Activated naive CD8-positive, alpha-beta T cell treated with anti-CD3 and anti-CD28 coated beads, Interleukin-2, amount 10 ng/mL, durations not matched to agents 7 days and 5 days (primary cell): ENCODE measurements around the gene MECP2. TPM values are rescaled to one million over a fixed set of nuclear protein-coding genes. Genes with fewer than 3 reads are reported as not detected.

Experiments
- ATAC-seq: fragments of 150-1000 bp; cut with Tn5 transposase; one replicate; pipeline ENCODE4 v1.10.0; 2021; ENCODE audit warnings: low read depth, moderate library complexity
- POLR2A ChIA-PET: fragments of 350-600 bp; sonication (Branson Sonifier 250); formaldehyde crosslinking; loops from one replicate; lab custom pipeline; 2021; ENCODE audit warnings: antibody characterized with exemption; lab: Charles Lee
- DNase-seq: peaks from one replicate; pipeline ENCODE4 v3.0.0; 2021
- H3K27ac Mint-ChIP-seq: one replicate; pipeline ENCODE4 v1.8.0; 2022; ENCODE audit warnings: mild to moderate bottlenecking, mixed read lengths
- H3K27me3 Mint-ChIP-seq: one replicate; pipeline ENCODE4 v1.8.0; 2022; ENCODE audit warnings: mild to moderate bottlenecking, moderate library complexity, mixed read lengths
- H3K36me3 Mint-ChIP-seq: one replicate; pipeline ENCODE4 v1.8.0; 2021; ENCODE audit warnings: mild to moderate bottlenecking, mixed read lengths
- H3K4me1 Mint-ChIP-seq: one replicate; pipeline ENCODE4 v1.8.0; 2021; ENCODE audit warnings: mixed read lengths
- H3K4me3 Mint-ChIP-seq: one replicate; pipeline ENCODE4 v1.8.0; 2022; ENCODE audit warnings: mild to moderate bottlenecking, moderate library complexity, mixed read lengths
- H3K9me3 Mint-ChIP-seq: one replicate; pipeline ENCODE4 v1.8.0; 2021; ENCODE audit warnings: mixed read lengths
- total RNA-seq, 2 experiments: library from RNA; stranded (reverse); gene quantifications; one replicate each; pipeline ENCODE4 v1.2.3, GENCODE V29; 2021

MECP2 gene
- total RNA-seq, 2 experiments from 2014 or later, result 81.9 to 82.8 TPM

DNA sequence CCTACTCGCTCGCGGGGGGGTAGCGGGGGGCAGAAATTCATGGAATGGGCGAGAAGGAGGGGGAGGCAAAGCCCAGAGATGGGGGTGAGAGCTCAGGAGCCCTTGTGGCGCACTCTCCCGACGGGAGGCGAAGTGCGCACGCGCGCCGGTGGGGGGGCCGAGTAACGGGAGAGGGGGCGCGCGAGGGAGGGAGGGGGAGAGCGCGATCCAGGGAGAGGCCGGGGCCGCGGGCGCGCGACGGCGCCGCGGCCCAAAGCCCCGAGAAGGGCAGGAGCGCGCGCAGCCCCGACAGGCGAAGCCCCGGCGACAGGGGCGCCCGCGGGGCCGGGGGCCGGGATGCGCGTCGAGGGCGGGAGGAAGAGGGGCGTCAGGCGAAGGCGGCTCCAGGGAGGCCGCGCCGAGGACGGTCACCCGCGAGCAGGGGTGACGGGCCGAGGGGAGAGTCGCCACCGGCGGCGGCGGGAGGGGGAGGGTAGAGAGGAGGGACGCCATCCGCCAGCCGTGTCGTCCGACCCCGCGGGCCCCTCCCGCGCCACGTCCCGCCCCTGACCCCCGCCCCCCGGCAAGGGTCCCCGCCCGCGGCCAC lies 421 bp downstream of the MECP2 start:
- H3K36me3 Mint-ChIP-seq, result no peaks in the 10 kb centered on the region
- H3K9me3 Mint-ChIP-seq, result no peaks in the 10 kb centered on the region
- POLR2A ChIA-PET, result interaction anchor here (1.0 kb wide), 3 partner anchors 27 to 214 kb away, joined by 3 to 5 read pairs (median 4); no protein-coding TSS in a partner anchor
- H3K4me1 Mint-ChIP-seq, result peaks cover 39% of the 10 kb centered on the region
- ATAC-seq, result peak; percentile 17
- H3K27me3 Mint-ChIP-seq, result peaks cover 6% of the 10 kb centered on the region
- H3K4me3 Mint-ChIP-seq, result peak overlapping the region; percentile 90
- peak; percentile 69 for DNase-seq
- H3K27ac Mint-ChIP-seq, result peak overlapping the region; percentile 91

DNA sequence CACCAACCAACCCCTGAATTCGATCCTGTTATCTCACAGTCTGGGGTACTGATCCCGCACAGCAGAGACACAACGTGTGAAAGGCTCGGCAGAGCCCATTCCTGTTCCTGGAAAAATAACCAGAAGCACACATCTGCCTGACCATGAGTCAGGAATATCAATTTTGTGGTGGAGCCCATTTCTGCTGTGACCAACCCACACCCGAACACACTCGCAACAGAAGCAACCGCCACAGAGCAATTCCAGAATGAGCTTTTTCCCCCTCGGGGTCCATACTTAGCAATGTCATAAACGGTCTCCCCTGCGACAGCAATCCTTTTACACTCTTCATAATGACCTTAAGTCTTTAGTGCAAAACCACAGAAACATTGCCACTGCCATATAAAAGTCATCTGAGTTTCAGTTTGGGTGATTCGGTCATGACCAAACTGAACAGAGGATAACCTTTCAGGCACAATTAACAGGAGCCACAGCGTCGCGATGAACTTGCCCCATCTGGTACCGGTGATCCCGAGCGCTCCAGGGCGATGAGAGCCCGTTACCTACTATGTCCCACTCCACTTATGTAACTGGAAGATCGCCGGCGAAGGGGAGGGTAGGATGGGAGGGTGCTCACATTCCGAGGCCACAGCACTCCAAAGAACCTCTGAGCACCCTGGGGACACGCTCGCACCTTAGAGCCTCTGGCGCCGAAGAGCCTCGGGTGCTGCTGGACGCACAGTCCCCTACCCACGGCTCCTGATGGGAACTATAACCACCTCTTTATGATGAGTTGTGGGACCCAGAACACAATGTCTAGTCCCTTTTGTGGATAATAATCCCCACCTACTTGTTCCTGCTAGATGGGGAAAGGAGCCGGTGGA lies 1.1 kb downstream of the MECP2 start:
- Mint-ChIP-seq H3K27me3 (peaks cover 4% of the 10 kb centered on the region), H3K4me3 (peak overlapping the region; percentile 90), H3K27ac (peak overlapping the region; percentile 91), H3K9me3 (no peaks in the 10 kb centered on the region), H3K4me1 (peaks cover 42% of the 10 kb centered on the region), H3K36me3 (no peaks in the 10 kb centered on the region)
- DNase-seq, result peak; percentile 37
- POLR2A ChIA-PET, result interaction anchor here (1.0 kb wide), 1 partner anchor 215 kb away, joined by 4 read pairs; no protein-coding TSS in a partner anchor
- ATAC-seq, result no peak

DNA sequence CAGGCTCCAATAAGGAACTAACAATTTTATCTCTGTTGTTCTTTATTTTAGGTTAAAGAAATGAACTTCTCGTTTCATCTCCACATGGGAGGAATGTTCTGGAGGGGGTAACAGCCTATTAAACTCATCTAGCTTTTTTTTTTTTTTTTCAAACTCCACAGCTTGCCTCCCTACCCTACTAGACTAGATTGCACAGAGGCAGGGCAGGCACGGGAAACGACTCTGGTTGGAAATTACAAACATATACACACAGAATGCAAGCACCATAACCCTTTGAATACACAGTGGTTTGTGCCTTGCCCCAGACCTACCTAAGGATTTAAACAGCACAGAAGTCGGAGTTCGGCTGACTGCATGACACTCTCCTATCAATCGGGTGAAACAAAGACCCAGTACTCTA lies 2.7 kb downstream of the MECP2 start:
- Mint-ChIP-seq H3K4me3 (peak overlapping the region; percentile 90), H3K9me3 (no peaks in the 10 kb centered on the region), H3K36me3 (peaks cover 5% of the 10 kb centered on the region), H3K4me1 (peaks cover 48% of the 10 kb centered on the region), H3K27me3 (no peaks in the 10 kb centered on the region), H3K27ac (peak overlapping the region; percentile 73)
- DNase-seq, result no peak
- no peak for ATAC-seq
- POLR2A ChIA-PET, result interaction anchor here (0.7 kb wide), 1 partner anchor 276 kb away, joined by 3 read pairs; no protein-coding TSS in a partner anchor

DNA sequence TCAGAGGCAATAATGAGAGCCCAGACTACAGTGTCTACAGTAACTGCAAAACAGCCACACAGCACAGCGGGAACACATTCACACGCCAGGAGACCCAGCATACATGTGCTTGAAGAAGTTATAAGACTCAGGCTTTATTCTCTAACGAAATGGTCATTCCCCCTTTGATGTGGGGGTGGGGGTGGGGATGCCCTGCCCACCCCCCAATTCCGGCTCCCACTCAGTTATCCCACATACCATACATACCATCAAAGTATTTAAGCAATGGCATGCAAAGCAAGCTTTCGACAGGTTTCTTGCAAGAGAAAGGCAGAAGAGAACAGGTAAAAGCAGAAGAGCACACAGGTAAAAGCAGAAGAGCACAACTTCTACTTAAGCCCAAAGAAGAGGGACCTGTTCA lies 3.6 kb downstream of the MECP2 start:
- POLR2A ChIA-PET, result interaction anchor here (0.6 to 0.7 kb wide), 2 partner anchors 55 to 326 kb away, joined by 3 to 4 read pairs; no protein-coding TSS in a partner anchor

DNA sequence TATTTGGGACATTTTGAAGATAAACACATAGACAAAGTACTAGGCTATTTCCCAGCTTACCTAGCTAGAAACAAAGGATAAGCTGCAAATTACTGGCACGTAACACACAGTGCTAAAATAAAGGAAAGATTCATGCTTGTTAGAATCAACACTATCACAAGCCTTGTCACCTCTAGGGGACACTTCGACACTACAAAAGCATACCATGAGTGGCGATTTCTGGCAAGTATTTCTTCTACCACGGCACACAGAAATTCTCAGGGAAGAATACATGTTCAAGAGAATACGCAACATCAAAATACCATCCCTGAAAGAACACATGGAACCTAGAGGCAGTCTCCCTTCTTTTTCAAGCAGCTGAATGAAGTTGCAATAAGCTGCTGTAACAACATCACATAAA lies 5.1 kb downstream of the MECP2 start:
- ATAC-seq (no peak), DNase-seq (no peak)
- Mint-ChIP-seq H3K27ac (peak overlapping the region; percentile 51), H3K4me1 (peaks cover 45% of the 10 kb centered on the region), H3K9me3 (no peaks in the 10 kb centered on the region), H3K36me3 (peaks cover 5% of the 10 kb centered on the region), H3K27me3 (no peaks in the 10 kb centered on the region), H3K4me3 (peak overlapping the region; percentile 10)
- POLR2A ChIA-PET, result interaction anchor here (0.7 to 1.0 kb wide), 2 partner anchors 9 to 257 kb away, joined by 3 to 6 read pairs; no protein-coding TSS in a partner anchor

More for the DNA sequence above, 3.6 kb downstream of the MECP2 start:
- H3K27me3 Mint-ChIP-seq, result no peaks in the 10 kb centered on the region
- ATAC-seq (no peak), DNase-seq (no peak)
- H3K9me3 Mint-ChIP-seq, result no peaks in the 10 kb centered on the region
- peak overlapping the region; percentile 90 for H3K4me3 Mint-ChIP-seq
- peaks cover 5% of the 10 kb centered on the region for H3K36me3 Mint-ChIP-seq
- H3K4me1 Mint-ChIP-seq, result peaks cover 49% of the 10 kb centered on the region
- H3K27ac Mint-ChIP-seq, result no peak overlapping the region

DNA sequence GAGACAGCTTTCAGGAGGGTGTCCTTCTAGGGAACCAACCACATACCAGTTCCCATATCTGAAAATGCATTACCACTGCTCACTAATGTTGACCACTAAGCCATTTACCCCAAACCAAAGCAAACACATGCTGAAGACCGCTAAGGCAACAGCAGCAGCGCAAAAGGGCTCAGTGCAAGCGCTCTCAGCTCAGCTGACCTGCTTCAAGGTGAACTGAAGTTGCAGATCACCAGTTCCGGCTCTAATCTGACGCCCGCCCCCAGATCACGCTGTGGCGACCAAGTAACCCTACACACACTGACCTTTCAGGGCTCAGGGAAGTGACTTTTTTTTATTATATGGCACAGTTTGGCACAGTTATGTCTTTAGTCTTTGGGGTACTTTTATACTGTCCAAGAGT lies 5.8 kb downstream of the MECP2 start:
- Mint-ChIP-seq H3K27ac (no peak overlapping the region), H3K27me3 (no peaks in the 10 kb centered on the region), H3K4me1 (peaks cover 45% of the 10 kb centered on the region), H3K9me3 (no peaks in the 10 kb centered on the region), H3K4me3 (no peak overlapping the region), H3K36me3 (peaks cover 5% of the 10 kb centered on the region)
- ATAC-seq, result no peak
- no peak for DNase-seq
- POLR2A ChIA-PET, result interaction anchor here (0.7 kb wide), 1 partner anchor 258 kb away, joined by 3 read pairs; no protein-coding TSS in a partner anchor

DNA sequence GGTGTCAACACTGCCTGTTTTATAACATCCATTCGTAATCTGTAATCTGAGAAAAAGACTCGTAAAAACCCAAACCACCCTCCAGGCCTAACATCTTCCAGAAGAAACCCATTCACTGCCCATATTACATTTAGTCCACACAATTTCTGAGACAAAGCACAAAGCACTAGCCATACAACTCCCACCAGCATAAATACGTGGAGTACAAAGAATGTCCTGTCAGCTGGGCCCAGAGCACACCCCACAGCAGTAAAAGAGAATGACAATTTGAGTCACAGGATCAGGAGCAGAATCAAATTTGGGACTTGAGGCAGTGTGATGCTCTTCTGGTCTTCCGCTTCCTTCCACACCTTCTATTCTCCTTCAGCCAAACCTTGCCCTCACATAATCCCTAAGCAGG lies 6.8 kb downstream of the MECP2 start:
- peak overlapping the region; percentile 54 for H3K27ac Mint-ChIP-seq
- H3K27me3 Mint-ChIP-seq, result no peaks in the 10 kb centered on the region
- ATAC-seq (no peak), DNase-seq (no peak)
- peaks cover 40% of the 10 kb centered on the region for H3K4me1 Mint-ChIP-seq
- H3K36me3 Mint-ChIP-seq, result peaks cover 5% of the 10 kb centered on the region
- H3K4me3 Mint-ChIP-seq, result no peak overlapping the region
- POLR2A ChIA-PET, result no interaction called here
- no peaks in the 10 kb centered on the region for H3K9me3 Mint-ChIP-seq

DNA sequence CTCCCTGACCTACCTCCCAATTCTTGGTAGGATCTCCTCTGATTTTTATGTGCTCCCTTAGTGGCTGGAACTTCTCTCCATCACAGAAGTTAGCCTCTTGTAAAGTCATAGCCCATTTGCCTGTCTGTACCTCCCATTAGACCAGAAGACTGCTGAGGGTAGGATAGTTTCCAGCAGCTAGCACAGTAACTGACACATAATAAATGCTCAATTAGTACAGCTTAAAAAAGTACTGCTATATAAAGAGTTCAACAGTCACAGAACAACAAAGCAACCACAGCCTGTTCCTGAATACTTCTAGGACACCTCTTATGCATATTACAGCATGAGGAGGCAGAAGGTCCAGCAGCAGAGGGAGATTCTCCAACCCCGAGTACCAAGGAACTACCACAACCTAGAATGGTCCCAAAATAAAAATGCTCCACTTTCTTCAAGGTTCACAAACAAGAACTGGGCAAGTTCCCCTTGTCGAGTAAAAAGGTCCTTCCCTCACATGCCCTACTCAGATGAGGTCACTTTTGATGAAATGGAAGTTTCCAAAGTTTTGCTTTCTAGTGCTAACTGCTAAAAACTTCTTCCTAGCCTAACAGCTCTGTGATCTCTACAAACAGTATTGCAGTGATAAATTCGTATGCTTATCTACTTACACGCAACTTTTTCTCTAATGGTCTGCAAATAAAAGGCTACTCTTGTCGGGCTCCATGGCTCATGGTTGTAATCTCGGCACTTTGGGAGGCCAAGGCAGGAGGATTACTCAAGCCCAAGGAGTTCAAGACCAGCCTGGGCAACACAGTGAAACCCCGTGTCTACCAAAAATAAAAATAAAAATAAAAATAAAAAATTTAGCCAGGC lies 12.8 kb downstream of the MECP2 start:
- no peak for ATAC-seq

DNA sequence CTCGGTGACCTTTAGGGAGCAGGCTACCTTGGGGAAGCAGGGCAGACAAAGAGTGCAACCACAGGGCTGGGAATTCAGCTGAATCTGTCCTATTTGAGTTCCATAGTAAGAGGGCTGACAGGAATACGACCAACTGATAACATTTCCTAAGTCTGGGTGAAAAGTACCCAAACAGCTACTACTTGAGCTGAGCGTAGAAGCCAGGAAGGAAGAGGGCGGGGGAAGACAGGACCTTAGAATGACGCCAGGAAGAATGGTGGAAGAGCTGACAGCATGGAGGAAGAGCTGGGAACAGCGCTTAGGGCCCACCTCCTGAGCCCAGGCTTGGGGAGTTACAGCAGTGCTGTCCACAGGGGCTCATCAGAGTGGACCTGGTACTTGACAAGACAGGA lies 14.4 kb downstream of the MECP2 start:
- Mint-ChIP-seq H3K36me3 (peaks cover 17% of the 10 kb centered on the region), H3K4me1 (peaks cover 20% of the 10 kb centered on the region), H3K9me3 (no peaks in the 10 kb centered on the region), H3K27ac (peak overlapping the region; percentile 56), H3K27me3 (no peaks in the 10 kb centered on the region), H3K4me3 (peak overlapping the region; percentile 32)
- POLR2A ChIA-PET, result interaction anchor here (1.6 kb wide), 1 partner anchor 10 kb away, joined by 6 read pairs; no protein-coding TSS in a partner anchor
- DNase-seq (no peak), ATAC-seq (no peak)

More for the DNA sequence above, 12.8 kb downstream of the MECP2 start:
- Mint-ChIP-seq H3K4me1 (peaks cover 19% of the 10 kb centered on the region), H3K27ac (peak overlapping the region; percentile 67), H3K4me3 (no peak overlapping the region), H3K9me3 (no peaks in the 10 kb centered on the region), H3K27me3 (no peaks in the 10 kb centered on the region), H3K36me3 (peaks cover 11% of the 10 kb centered on the region)
- POLR2A ChIA-PET, result interaction anchor here (0.6 kb wide), 2 partner anchors 34 to 265 kb away, joined by 3 read pairs; no protein-coding TSS in a partner anchor
- DNase-seq, result no peak

DNA sequence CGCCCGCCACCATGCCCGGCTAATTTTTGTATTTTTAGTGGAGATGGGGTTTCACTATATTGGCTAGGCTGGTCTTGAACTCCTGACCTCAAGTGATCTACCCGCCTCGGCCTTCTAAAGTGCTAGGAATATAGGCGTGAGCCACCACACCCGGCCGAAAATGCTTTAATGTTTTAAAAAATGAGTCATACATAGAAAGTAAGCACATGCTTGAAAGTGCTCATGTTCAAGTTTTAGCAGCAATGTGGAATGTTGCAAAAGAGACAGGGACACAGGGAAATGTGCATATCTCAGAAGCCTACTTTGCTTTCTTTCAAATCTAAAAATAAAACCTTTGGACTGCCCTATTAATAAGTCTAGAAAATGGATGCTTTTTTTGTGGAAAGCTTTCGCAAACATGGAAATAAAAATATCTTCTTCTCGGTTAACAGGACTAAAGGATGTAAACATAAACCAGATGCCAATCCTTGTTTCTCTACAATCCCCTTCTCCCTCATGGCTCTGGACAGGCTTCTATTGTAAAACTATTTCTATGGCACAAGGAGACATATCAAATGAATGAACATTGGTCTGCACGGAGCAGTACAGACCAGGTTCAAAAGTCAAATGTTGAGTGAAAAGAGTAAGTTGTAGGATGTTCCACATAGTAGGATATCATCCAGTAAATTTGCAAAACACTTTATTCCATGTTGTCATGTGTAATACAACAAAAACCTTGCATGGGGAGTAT lies 15.0 kb downstream of the MECP2 start:
- DNase-seq (no peak), ATAC-seq (no peak)
- peaks cover 20% of the 10 kb centered on the region for H3K4me1 Mint-ChIP-seq
- H3K4me3 Mint-ChIP-seq, result no peak overlapping the region
- H3K27ac Mint-ChIP-seq, result peak overlapping the region; percentile 56
- POLR2A ChIA-PET, result interaction anchor here (1.6 kb wide), 1 partner anchor 10 kb away, joined by 6 read pairs; no protein-coding TSS in a partner anchor
- peaks cover 18% of the 10 kb centered on the region for H3K36me3 Mint-ChIP-seq
- H3K9me3 Mint-ChIP-seq, result no peaks in the 10 kb centered on the region
- no peaks in the 10 kb centered on the region for H3K27me3 Mint-ChIP-seq

DNA sequence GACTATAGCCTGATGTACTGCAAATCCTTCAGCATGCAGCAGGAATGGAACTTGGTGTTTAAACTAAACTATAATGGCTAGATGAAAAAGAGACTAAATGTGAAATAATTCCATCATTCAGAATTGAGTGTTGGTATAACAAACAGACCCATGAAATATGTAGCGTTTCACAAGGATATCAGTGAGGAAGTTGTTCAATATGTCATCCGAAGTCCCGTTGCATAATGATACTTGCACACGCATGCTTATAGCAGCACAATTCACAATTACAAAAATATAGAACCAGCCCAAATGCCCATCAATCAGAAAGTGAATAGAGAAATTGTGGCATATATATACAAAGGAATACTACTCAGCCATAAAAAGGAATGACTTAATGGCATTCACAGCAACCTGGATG lies 20.4 kb downstream of the MECP2 start:
- POLR2A ChIA-PET, result no interaction called here
- Mint-ChIP-seq H3K9me3 (no peaks in the 10 kb centered on the region), H3K4me3 (no peak overlapping the region), H3K27me3 (no peaks in the 10 kb centered on the region), H3K27ac (no peak overlapping the region), H3K36me3 (peaks cover 22% of the 10 kb centered on the region), H3K4me1 (peaks cover 9% of the 10 kb centered on the region)
- ATAC-seq, result no peak
- no peak for DNase-seq

DNA sequence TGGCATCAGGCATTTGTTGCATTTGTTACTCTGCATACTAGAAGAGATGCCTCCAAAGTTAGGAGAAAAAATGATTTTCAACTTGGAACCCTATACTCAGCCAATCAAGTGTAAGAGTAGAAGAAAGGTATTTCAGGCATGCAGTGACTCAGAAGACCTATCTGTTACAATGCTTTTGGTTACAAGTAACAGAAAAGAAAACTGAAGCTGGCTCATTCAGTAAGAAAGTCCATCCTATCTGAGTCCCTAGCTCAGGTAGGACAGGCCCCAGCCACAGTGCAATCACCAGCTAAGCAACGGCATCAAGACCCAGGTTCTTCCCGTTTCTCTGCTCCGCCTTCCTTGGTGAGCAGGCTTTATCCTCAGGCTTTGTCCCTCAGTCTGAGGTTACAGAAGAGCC lies 23.3 kb downstream of the MECP2 start:
- H3K36me3 Mint-ChIP-seq, result peaks cover 16% of the 10 kb centered on the region
- no peak for ATAC-seq

More for the DNA sequence above, 23.3 kb downstream of the MECP2 start:
- Mint-ChIP-seq H3K9me3 (no peaks in the 10 kb centered on the region), H3K4me3 (no peak overlapping the region), H3K4me1 (peaks cover 8% of the 10 kb centered on the region), H3K27me3 (no peaks in the 10 kb centered on the region), H3K27ac (no peak overlapping the region)
- no peak for DNase-seq
- POLR2A ChIA-PET, result no interaction called here
